ENCODE data around the gene COL18A1.

The COL18A1 gene

DNA sequence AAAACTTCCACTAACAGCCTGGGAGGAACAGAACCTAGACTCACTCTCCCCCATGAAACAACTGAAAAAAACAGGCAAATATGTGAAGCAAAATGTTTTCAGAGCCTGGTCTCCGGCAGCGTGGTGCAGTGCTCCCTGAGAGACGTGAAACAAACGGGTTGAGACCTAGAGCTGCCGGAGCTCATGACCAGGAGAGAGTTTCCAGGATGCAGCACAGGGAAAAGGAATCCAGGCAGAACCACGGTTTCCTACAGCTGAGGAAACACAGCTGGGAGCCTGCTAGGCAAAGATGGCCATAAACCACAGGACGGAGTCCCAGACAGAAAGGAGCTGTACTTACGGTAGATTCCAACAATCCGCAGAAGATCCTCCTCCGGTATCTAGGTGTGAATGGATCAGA, 157.4 kb downstream of the COL18A1 start:
- TF ChIP-seq, protein P1, sequence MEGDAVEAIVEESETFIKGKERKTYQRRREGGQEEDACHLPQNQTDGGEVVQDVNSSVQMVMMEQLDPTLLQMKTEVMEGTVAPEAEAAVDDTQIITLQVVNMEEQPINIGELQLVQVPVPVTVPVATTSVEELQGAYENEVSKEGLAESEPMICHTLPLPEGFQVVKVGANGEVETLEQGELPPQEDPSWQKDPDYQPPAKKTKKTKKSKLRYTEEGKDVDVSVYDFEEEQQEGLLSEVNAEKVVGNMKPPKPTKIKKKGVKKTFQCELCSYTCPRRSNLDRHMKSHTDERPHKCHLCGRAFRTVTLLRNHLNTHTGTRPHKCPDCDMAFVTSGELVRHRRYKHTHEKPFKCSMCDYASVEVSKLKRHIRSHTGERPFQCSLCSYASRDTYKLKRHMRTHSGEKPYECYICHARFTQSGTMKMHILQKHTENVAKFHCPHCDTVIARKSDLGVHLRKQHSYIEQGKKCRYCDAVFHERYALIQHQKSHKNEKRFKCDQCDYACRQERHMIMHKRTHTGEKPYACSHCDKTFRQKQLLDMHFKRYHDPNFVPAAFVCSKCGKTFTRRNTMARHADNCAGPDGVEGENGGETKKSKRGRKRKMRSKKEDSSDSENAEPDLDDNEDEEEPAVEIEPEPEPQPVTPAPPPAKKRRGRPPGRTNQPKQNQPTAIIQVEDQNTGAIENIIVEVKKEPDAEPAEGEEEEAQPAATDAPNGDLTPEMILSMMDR (IDR thresholded peaks at IDR 0.05; ENCODE audit: extremely low read depth, insufficient read depth, missing control alignments) = no peak
- in situ Hi-C loops (cut with MboI; ENCODE audit: low pct_unique_long_range_greater_than_20kb, low sequenced_read_pairs, unreplicated experiment) = loop anchor here (25.0 kb wide), 1 partner anchor 275 kb away; no protein-coding TSS in a partner anchor
- DNase-seq (ENCODE audit: low spot score) = no peak

DNA sequence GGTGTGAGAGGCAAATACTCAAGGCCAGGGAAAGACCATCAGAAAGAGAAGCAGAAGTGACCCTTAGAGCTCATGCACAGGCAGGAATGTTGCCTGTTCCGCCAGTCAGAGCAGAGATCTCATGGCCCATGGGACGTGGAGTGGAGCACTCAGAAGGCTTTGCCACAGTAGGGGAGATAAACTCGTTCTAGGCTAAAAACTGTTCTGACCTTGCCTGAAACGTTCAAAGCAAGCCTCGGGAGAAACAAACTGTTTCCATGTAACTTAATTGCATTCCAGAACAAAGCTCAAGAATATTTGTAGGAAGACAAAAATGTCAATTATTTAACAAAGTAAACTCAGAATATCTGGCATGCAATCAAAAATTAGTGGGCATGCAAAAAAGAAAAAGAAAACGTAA, 158.0 kb downstream of the COL18A1 start:
- in situ Hi-C loops (cut with MboI; ENCODE audit: low pct_unique_long_range_greater_than_20kb, low sequenced_read_pairs, unreplicated experiment) = loop anchor here (25.0 kb wide), 1 partner anchor 274 kb away; no protein-coding TSS in a partner anchor
- no peak for DNase-seq (ENCODE audit: low spot score)
- TF ChIP-seq, protein P1 (IDR thresholded peaks at IDR 0.05; ENCODE audit: extremely low read depth, insufficient read depth, missing control alignments) = no peak
